ENCODE results near the gene NAIP. TPM values are rescaled to one million over a fixed set of nuclear protein-coding genes. Genes with fewer than 3 reads are reported as not detected.

NAIP gene
- 0.25 to 0.47 TPM (median 0.41 TPM) in 5 replicates for total RNA-seq (2022; extraction: Qiagen RNA extraction; ENCODE audit: low read depth)

GRCh38 chr5:71025289-71025953 is at the start of gene NAIP:
TSS of gene NAIP (minus strand) at chr5:71025339. CDS start at chr5:71012915, 12,424 bp downstream.

GRCh38 chr5:71067262-71067928 is 42.3 kb upstream of the NAIP start, which contains the start of gene GTF2H2:
TSS of gene GTF2H2 (minus strand) at chr5:71067676. CDS start at chr5:71062763, 4,913 bp downstream.

Other genes starting within 250 kb of the NAIP start
- 0.60 to 1.5 TPM (median 0.86 TPM) in 5 replicates for gene SERF1A, start 124.7 kb downstream of the NAIP start, total RNA-seq (2022; extraction: Qiagen RNA extraction; ENCODE audit: low read depth)
- gene SMN1, start 100.3 kb downstream of the NAIP start, total RNA-seq (2022; extraction: Qiagen RNA extraction; ENCODE audit: low read depth): 56.0 to 63.2 TPM (median 59.7 TPM) in 5 replicates
- gene GTF2H2, start 42.3 kb upstream of the NAIP start, total RNA-seq (2022; extraction: Qiagen RNA extraction; ENCODE audit: low read depth): 8.9 to 17.6 TPM (median 12.2 TPM) in 5 replicates

All from A549 treated with DMSO at 1 μM for 4 hours (cell line).